SK-N-SH (cell line): ENCODE measurements around the gene FRA10AC1.

Experiments used
- EP300 ChIP-seq, 2 experiments: IDR thresholded peaks; 2 replicates each; pipeline versions ENCODE4 v1.4.0 to v1.6.1; 2012; ENCODE audit warnings: borderline replicate concordance in 1 of 2, low read depth in 1 of 2, low read length in 1 of 2
- EZH2phosphoT487 ChIP-seq: fragments of 200-600 bp; sonication (generic); IDR thresholded peaks from 2 replicates; pipeline ENCODE4 v1.6.1; 2017; ENCODE audit warnings: low read depth, mixed run types, mild to moderate bottlenecking, antibody characterized with exemption, moderate library complexity, borderline replicate concordance
- GATA2 ChIP-seq: sonication (generic); formaldehyde crosslinking; IDR thresholded peaks from 2 replicates; pipeline ENCODE4 v1.5.0; 2020; ENCODE audit warnings: mild to moderate bottlenecking, missing genetic modification reagents
- NRF1 ChIP-seq: IDR thresholded peaks from 2 replicates; pipeline ENCODE4 v1.6.1; 2012; ENCODE audit warnings: low read depth, mild to moderate bottlenecking, low read length
- TAF1 ChIP-seq: IDR thresholded peaks from 2 replicates; pipeline ENCODE4 v1.6.1; 2012; ENCODE audit warnings: low read depth, mild to moderate bottlenecking, low read length, moderate library complexity, borderline replicate concordance
- TCF12 ChIP-seq: IDR thresholded peaks from 2 replicates; pipeline ENCODE4 v1.4.0; 2012
- YY1 ChIP-seq: IDR thresholded peaks from 2 replicates; pipeline ENCODE4 v1.4.0; 2012; ENCODE audit warnings: low read depth, mild to moderate bottlenecking
- TF ChIP-seq, protein P1 (sequence below): fragments of 200-600 bp; sonication (generic); IDR thresholded peaks from 2 replicates; pipeline ENCODE4 v1.6.1; 2017; ENCODE audit warnings: antibody characterized with exemption, mild to moderate bottlenecking, moderate library complexity
- TF ChIP-seq, protein P2 (sequence below): fragments of 150-350 bp; IDR thresholded peaks from 2 replicates; pipeline ENCODE4 v1.6.1; 2017; ENCODE audit warnings: antibody characterized with exemption, low read length, low read depth, borderline replicate concordance
- TF ChIP-seq, protein P3 (sequence below): IDR thresholded peaks from 2 replicates; pipeline ENCODE4 v1.6.1; 2012; ENCODE audit warnings: mild to moderate bottlenecking, low read depth, low read length, moderate library complexity

DNA sequence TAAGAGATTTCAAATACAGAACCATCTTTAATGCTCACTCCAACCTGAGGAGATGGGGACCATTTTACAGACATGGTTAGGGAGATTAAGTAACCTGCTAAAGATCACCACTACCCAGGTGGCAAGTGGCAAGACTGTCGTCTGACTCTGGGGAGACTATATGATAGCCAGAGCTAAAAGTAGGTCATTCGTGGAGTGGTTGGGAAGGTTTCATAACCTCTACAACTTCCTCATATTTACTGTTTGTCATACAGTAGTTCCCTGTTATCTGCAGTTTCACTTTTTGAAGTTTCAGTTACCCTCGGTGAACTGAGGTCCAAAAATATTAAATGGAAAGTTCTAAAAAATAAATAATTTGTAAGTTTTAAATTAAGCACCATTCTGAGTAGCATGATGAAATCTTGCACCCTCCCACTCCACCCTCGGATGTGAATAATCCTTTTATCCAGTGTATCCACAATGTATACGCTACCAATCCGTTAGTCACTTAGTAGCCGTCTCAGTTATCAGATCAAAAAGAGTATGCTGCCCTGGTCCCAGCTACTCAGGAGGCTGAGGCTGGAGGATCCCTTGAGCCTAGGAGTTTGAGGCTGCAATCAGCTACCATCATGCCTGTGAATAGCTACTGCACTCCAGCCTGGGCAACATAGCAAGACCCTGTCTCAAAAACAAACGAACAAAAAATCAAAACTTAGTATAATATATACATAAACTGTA lies 40.4 kb upstream of the FRA10AC1 start:
- TF ChIP-seq TCF12 = no peak
- TF ChIP-seq, protein P1, sequence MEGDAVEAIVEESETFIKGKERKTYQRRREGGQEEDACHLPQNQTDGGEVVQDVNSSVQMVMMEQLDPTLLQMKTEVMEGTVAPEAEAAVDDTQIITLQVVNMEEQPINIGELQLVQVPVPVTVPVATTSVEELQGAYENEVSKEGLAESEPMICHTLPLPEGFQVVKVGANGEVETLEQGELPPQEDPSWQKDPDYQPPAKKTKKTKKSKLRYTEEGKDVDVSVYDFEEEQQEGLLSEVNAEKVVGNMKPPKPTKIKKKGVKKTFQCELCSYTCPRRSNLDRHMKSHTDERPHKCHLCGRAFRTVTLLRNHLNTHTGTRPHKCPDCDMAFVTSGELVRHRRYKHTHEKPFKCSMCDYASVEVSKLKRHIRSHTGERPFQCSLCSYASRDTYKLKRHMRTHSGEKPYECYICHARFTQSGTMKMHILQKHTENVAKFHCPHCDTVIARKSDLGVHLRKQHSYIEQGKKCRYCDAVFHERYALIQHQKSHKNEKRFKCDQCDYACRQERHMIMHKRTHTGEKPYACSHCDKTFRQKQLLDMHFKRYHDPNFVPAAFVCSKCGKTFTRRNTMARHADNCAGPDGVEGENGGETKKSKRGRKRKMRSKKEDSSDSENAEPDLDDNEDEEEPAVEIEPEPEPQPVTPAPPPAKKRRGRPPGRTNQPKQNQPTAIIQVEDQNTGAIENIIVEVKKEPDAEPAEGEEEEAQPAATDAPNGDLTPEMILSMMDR = no peak
- TF ChIP-seq EZH2phosphoT487 = no peak
- TF ChIP-seq, protein P2, sequence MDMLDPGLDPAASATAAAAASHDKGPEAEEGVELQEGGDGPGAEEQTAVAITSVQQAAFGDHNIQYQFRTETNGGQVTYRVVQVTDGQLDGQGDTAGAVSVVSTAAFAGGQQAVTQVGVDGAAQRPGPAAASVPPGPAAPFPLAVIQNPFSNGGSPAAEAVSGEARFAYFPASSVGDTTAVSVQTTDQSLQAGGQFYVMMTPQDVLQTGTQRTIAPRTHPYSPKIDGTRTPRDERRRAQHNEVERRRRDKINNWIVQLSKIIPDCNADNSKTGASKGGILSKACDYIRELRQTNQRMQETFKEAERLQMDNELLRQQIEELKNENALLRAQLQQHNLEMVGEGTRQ = no peak
- TF ChIP-seq EP300 (IDR thresholded peaks at IDR 0.05; ENCODE audit: borderline replicate concordance in 1 of 2, low read depth in 1 of 2, low read length in 1 of 2) = no peak
- no peak for TF ChIP-seq YY1
- TF ChIP-seq GATA2 = no peak
- TF ChIP-seq, protein P3, sequence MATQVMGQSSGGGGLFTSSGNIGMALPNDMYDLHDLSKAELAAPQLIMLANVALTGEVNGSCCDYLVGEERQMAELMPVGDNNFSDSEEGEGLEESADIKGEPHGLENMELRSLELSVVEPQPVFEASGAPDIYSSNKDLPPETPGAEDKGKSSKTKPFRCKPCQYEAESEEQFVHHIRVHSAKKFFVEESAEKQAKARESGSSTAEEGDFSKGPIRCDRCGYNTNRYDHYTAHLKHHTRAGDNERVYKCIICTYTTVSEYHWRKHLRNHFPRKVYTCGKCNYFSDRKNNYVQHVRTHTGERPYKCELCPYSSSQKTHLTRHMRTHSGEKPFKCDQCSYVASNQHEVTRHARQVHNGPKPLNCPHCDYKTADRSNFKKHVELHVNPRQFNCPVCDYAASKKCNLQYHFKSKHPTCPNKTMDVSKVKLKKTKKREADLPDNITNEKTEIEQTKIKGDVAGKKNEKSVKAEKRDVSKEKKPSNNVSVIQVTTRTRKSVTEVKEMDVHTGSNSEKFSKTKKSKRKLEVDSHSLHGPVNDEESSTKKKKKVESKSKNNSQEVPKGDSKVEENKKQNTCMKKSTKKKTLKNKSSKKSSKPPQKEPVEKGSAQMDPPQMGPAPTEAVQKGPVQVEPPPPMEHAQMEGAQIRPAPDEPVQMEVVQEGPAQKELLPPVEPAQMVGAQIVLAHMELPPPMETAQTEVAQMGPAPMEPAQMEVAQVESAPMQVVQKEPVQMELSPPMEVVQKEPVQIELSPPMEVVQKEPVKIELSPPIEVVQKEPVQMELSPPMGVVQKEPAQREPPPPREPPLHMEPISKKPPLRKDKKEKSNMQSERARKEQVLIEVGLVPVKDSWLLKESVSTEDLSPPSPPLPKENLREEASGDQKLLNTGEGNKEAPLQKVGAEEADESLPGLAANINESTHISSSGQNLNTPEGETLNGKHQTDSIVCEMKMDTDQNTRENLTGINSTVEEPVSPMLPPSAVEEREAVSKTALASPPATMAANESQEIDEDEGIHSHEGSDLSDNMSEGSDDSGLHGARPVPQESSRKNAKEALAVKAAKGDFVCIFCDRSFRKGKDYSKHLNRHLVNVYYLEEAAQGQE = no peak
- TF ChIP-seq TAF1 = no peak
- TF ChIP-seq NRF1 = no peak
